ENCODE measurements around the gene TBX6. TPM values are rescaled to one million over a fixed set of nuclear protein-coding genes. Genes with fewer than 3 reads are reported as not detected.

The TBX6 gene
- total RNA-seq, 1 experiment from 2014 or later, result 3.6 TPM

DNA sequence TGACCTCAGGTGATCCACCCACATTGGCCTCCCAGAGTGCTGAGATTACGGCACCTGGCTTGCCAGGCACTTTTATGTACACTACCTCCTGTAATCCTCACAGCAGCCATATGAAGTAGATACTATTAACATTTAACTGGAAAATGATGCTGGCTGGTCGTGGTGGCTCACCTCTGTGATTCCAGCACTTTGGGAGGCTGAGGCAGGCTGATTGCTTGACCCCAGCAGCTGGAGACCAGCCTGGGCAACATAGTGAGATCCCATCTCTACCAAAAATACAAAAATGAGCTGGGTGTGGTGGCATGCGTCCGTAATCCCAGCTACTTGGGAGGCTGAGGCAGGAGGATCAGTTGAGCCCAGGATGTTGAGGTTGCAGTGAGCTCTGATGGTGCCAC, 33.3 kb upstream of the TBX6 start:
- peaks cover 29% of the 10 kb centered on the region for H3K36me3 Mint-ChIP-seq (ENCODE audit: insufficient read depth, unreplicated experiment)
- CTCF ChIA-PET, result interaction anchor here (0.6 to 2.2 kb wide), 3 partner anchors 33 to 478 kb away, joined by 3 to 7 read pairs (median 3); partner anchors contain the start of gene TBX6
- peaks cover 31% of the 10 kb centered on the region for H3K4me1 Mint-ChIP-seq (ENCODE audit: low read depth, unreplicated experiment)
- H3K9me3 Mint-ChIP-seq (ENCODE audit: low read depth, unreplicated experiment), result no peaks in the 10 kb centered on the region
- TF ChIP-seq, protein P1, sequence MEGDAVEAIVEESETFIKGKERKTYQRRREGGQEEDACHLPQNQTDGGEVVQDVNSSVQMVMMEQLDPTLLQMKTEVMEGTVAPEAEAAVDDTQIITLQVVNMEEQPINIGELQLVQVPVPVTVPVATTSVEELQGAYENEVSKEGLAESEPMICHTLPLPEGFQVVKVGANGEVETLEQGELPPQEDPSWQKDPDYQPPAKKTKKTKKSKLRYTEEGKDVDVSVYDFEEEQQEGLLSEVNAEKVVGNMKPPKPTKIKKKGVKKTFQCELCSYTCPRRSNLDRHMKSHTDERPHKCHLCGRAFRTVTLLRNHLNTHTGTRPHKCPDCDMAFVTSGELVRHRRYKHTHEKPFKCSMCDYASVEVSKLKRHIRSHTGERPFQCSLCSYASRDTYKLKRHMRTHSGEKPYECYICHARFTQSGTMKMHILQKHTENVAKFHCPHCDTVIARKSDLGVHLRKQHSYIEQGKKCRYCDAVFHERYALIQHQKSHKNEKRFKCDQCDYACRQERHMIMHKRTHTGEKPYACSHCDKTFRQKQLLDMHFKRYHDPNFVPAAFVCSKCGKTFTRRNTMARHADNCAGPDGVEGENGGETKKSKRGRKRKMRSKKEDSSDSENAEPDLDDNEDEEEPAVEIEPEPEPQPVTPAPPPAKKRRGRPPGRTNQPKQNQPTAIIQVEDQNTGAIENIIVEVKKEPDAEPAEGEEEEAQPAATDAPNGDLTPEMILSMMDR (IDR thresholded peaks at IDR 0.05; ENCODE audit: unreplicated experiment), result no peak
- no peak overlapping the region for H3K27ac Mint-ChIP-seq (ENCODE audit: unreplicated experiment)
- BruUV-seq (replicated peaks), result no TSS peak
- H3K27me3 Mint-ChIP-seq (ENCODE audit: unreplicated experiment), result no peaks in the 10 kb centered on the region
- H3K4me3 Mint-ChIP-seq (ENCODE audit: low read depth, unreplicated experiment), result no peak overlapping the region
- intact Hi-C loops (cut with micrococcal nuclease; ENCODE audit: unreplicated experiment), result no loop called here
- no peak for DNase-seq

DNA sequence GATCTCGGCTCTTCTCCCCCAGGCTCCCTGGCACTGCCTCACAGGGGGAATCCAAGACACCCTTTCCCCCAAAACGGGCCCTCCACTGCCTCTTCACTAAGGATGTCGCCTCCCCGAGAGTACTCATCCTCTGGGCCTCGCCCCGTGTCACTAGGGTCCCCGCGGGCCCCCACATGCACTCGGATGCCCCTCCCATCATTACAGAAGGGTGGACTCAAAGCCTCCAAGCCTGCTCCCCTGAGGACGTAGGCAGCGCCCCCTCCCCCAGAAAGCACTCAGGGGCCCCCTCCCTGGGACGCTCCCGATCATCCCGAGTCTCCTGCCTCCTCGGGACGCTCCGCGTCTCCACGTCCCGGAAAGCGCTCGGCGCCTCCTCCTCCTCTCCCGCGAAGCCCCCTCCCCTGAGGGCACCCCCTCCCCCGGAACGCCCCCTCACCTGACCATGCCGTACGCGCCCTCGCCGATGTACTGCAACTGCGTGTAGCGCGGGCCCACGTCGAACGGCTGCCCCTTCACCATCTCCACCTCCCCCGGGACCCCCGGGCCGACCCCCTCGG, 31.0 kb upstream of the TBX6 start:
- Mint-ChIP-seq H3K4me3 (ENCODE audit: low read depth, unreplicated experiment) (peak overlapping the region; percentile 90), H3K4me1 (ENCODE audit: low read depth, unreplicated experiment) (peaks cover 39% of the 10 kb centered on the region), H3K9me3 (ENCODE audit: low read depth, unreplicated experiment) (no peaks in the 10 kb centered on the region), H3K27me3 (ENCODE audit: unreplicated experiment) (no peaks in the 10 kb centered on the region), H3K36me3 (ENCODE audit: insufficient read depth, unreplicated experiment) (peaks cover 38% of the 10 kb centered on the region), H3K27ac (ENCODE audit: unreplicated experiment) (peak overlapping the region; percentile 40)
- TF ChIP-seq, protein P1 (IDR thresholded peaks at IDR 0.05; ENCODE audit: unreplicated experiment), result no peak
- DNase-seq, result no peak
- no TSS peak for BruUV-seq (replicated peaks)
- CTCF ChIA-PET, result interaction anchor here (2.2 kb wide), 1 partner anchor 31 kb away, joined by 7 read pairs; the partner anchor contains the start of gene TBX6
- intact Hi-C loops (cut with micrococcal nuclease; ENCODE audit: unreplicated experiment), result no loop called here

GRCh38 chr16:30121741-30122571, 30.2 kb upstream of the TBX6 start:
- peak overlapping the region; percentile 40 for H3K27ac Mint-ChIP-seq (ENCODE audit: unreplicated experiment)
- H3K4me1 Mint-ChIP-seq (ENCODE audit: low read depth, unreplicated experiment), result peaks cover 39% of the 10 kb centered on the region
- CTCF ChIA-PET, result interaction anchor here (0.7 to 1.3 kb wide), 2 partner anchors 10 to 435 kb away, joined by 3 to 4 read pairs; no protein-coding TSS in a partner anchor
- peaks cover 38% of the 10 kb centered on the region for H3K36me3 Mint-ChIP-seq (ENCODE audit: insufficient read depth, unreplicated experiment)
- no TSS peak for BruUV-seq (replicated peaks)
- intact Hi-C loops (cut with micrococcal nuclease; ENCODE audit: unreplicated experiment), result no loop called here
- peak overlapping the region; percentile 90 for H3K4me3 Mint-ChIP-seq (ENCODE audit: low read depth, unreplicated experiment)
- no peaks in the 10 kb centered on the region for H3K27me3 Mint-ChIP-seq (ENCODE audit: unreplicated experiment)
- TF ChIP-seq, protein P1 (IDR thresholded peaks at IDR 0.05; ENCODE audit: unreplicated experiment), result no peak
- no peaks in the 10 kb centered on the region for H3K9me3 Mint-ChIP-seq (ENCODE audit: low read depth, unreplicated experiment)
- no peak for DNase-seq

GRCh38 chr16:30120340-30121105, 28.8 kb upstream of the TBX6 start:
- intact Hi-C loops (cut with micrococcal nuclease; ENCODE audit: unreplicated experiment), result no loop called here
- CTCF ChIA-PET, result interaction anchor here (1.3 kb wide), 1 partner anchor 8 kb away, joined by 4 read pairs; no protein-coding TSS in a partner anchor
- Mint-ChIP-seq H3K27me3 (ENCODE audit: unreplicated experiment) (no peaks in the 10 kb centered on the region), H3K27ac (ENCODE audit: unreplicated experiment) (no peak overlapping the region), H3K36me3 (ENCODE audit: insufficient read depth, unreplicated experiment) (peaks cover 42% of the 10 kb centered on the region), H3K4me1 (ENCODE audit: low read depth, unreplicated experiment) (peaks cover 42% of the 10 kb centered on the region), H3K9me3 (ENCODE audit: low read depth, unreplicated experiment) (no peaks in the 10 kb centered on the region), H3K4me3 (ENCODE audit: low read depth, unreplicated experiment) (no peak overlapping the region)
- TF ChIP-seq, protein P1 (IDR thresholded peaks at IDR 0.05; ENCODE audit: unreplicated experiment), result no peak
- no peak for DNase-seq
- no TSS peak for BruUV-seq (replicated peaks)
